Neural cell (in vitro differentiated cells): ENCODE results near the gene FAM76A. TPM values are rescaled to one million over a fixed set of nuclear protein-coding genes. Genes with fewer than 3 reads are reported as not detected.

Source experiments
- H2AFZ ChIP-seq: fragments of 200-600, 300-800 bp; sonication (generic), shearing (Covaris generic); 2 replicates; pipeline ENCODE4 v1.6.0; 2014; ENCODE audit warnings: low read depth, mild to moderate bottlenecking, antibody characterized with exemption, low read length, moderate library complexity
- H3F3A ChIP-seq: fragments of 200-600 bp; shearing (Covaris generic); 2 replicates; pipeline ENCODE4 v1.6.1; 2016; ENCODE audit warnings: mild to moderate bottlenecking, moderate library complexity, mixed read lengths, antibody characterized with exemption, low read length; ENCODE audit not compliant: insufficient read depth, poor library complexity, severe bottlenecking
- H3K27ac ChIP-seq: fragments of 200-600, 300-800 bp; sonication (generic), shearing (Covaris generic); 2 replicates; pipeline ENCODE4 v1.5.1; 2014; ENCODE audit warnings: mild to moderate bottlenecking, low read length, moderate library complexity
- H3K27me3 ChIP-seq: fragments of 300-800, 200-600 bp; sonication (generic), shearing (Covaris generic); 2 replicates; pipeline ENCODE4 v1.6.0; 2014; ENCODE audit warnings: mild to moderate bottlenecking, low read depth, low read length, moderate library complexity; ENCODE audit not compliant: insufficient read depth
- H3K36me3 ChIP-seq: fragments of 300-800, 200-600 bp; sonication (generic), shearing (Covaris generic); 2 replicates; pipeline ENCODE4 v1.5.1; 2014; ENCODE audit warnings: mild to moderate bottlenecking, antibody characterized with exemption, low read length, moderate library complexity; ENCODE audit not compliant: insufficient read depth
- H3K4me2 ChIP-seq: fragments of 300-800, 200-600 bp; sonication (generic), shearing (Covaris generic); 2 replicates; pipeline ENCODE4 v1.6.0; 2014; ENCODE audit warnings: mild to moderate bottlenecking, low read length
- H3K4me3 ChIP-seq: fragments of 300-800, 200-600 bp; sonication (generic), shearing (Covaris generic); 2 replicates; pipeline ENCODE4 v1.5.1; 2014; ENCODE audit warnings: mild to moderate bottlenecking, low read length, moderate library complexity
- H3K79me2 ChIP-seq: fragments of 200-600 bp; shearing (Covaris generic); replicated peaks from 2 replicates; pipeline ENCODE4 v1.6.0; 2014; ENCODE audit warnings: mild to moderate bottlenecking, low read length, moderate library complexity; ENCODE audit not compliant: insufficient read depth
- H3K9ac ChIP-seq: fragments of 300-800, 200-600 bp; sonication (generic), shearing (Covaris generic); 2 replicates; pipeline ENCODE4 v1.6.1; 2016; ENCODE audit warnings: mild to moderate bottlenecking, low read length, mixed read lengths
- H3K9me2 ChIP-seq: fragments of 200-600 bp; shearing (Covaris generic); 2 replicates; pipeline ENCODE4 v1.6.1; 2016; ENCODE audit warnings: mild to moderate bottlenecking, low read length, mixed read lengths; ENCODE audit not compliant: insufficient read depth
- H3K9me3 ChIP-seq: fragments of 200-600, 300-800 bp; sonication (generic), shearing (Covaris generic); 2 replicates; pipeline ENCODE4 v1.6.1; 2016; ENCODE audit warnings: mild to moderate bottlenecking, mixed run types, low read length, moderate library complexity, mixed read lengths
- H4K20me1 ChIP-seq: fragments of 200-600 bp; shearing (Covaris generic); 2 replicates; pipeline ENCODE4 v1.6.1; 2016; ENCODE audit warnings: mild to moderate bottlenecking, mixed run types; ENCODE audit not compliant: insufficient read depth
- CTCF ChIP-seq: fragments of 450-650 bp; IDR thresholded peaks from 2 replicates; pipeline ENCODE4 v1.5.1; 2014; ENCODE audit warnings: antibody characterized with exemption, mild to moderate bottlenecking, moderate library complexity; ENCODE audit not compliant: poor library complexity, severe bottlenecking
- EP300 ChIP-seq: fragments of 450-650 bp; conservative IDR thresholded peaks from 2 replicates; pipeline ENCODE4 v1.6.1; 2014; ENCODE audit warnings: antibody characterized with exemption, mild to moderate bottlenecking, moderate library complexity; ENCODE audit not compliant: poor library complexity, severe bottlenecking
- EZH2 ChIP-seq: fragments of 200-600, 300-800 bp; shearing (Covaris generic), sonication (generic); IDR thresholded peaks from 2 replicates; pipeline ENCODE4 v1.6.1; 2014; ENCODE audit warnings: antibody characterized with exemption, low read length, borderline replicate concordance, mild to moderate bottlenecking; ENCODE audit not compliant: insufficient read depth, poor library complexity, severe bottlenecking
- MXI1 ChIP-seq: fragments of 450-650 bp; conservative IDR thresholded peaks from 2 replicates; pipeline ENCODE4 v1.6.1; 2014; ENCODE audit warnings: antibody characterized with exemption, mild to moderate bottlenecking; ENCODE audit not compliant: poor library complexity, severe bottlenecking
- POLR2AphosphoS5 ChIP-seq: IDR thresholded peaks from 2 replicates; pipeline ENCODE4 v1.6.1; 2012
- RAD21 ChIP-seq: fragments of 450-650 bp; conservative IDR thresholded peaks from 2 replicates; pipeline ENCODE4 v1.6.1; 2014; ENCODE audit warnings: antibody characterized with exemption, mild to moderate bottlenecking, moderate library complexity
- REST ChIP-seq: IDR thresholded peaks from 2 replicates; pipeline ENCODE4 v1.6.1; 2012; ENCODE audit warnings: borderline replicate concordance
- SMC3 ChIP-seq: fragments of 450-650 bp; conservative IDR thresholded peaks from 2 replicates; pipeline ENCODE4 v1.6.1; 2014; ENCODE audit warnings: antibody characterized with exemption, mild to moderate bottlenecking, moderate library complexity; ENCODE audit not compliant: poor library complexity
- TAF1 ChIP-seq: IDR thresholded peaks from 2 replicates; pipeline ENCODE4 v1.6.1; 2012; ENCODE audit warnings: low read depth
- polyA plus RNA-seq: library from polyadenylated mRNA; depleted of rRNA; stranded (reverse); fragments of >200 nt; gene quantifications from 2 replicates; pipeline ENCODE4 v1.2.3, GENCODE V29; 2014

Gene FAM76A
- polyA plus RNA-seq, 1 donor from 2014 or later, result 14.5 TPM

GRCh38 chr1:27686223-27686990 lies 39.4 kb upstream of the FAM76A start:
- Histone ChIP-seq H3K9me3 (no peaks in the 10 kb centered on the region), H3K4me2 (no peak overlapping the region), H3K27ac (no peak overlapping the region), H3K36me3 (no peaks in the 10 kb centered on the region), H3K27me3 (no peaks in the 10 kb centered on the region), H2AFZ (no peak overlapping the region), H3K4me3 (no peak overlapping the region), H3K79me2 (no peaks in the 10 kb centered on the region), H4K20me1 (no peaks in the 10 kb centered on the region), H3K9me2 (no peaks in the 10 kb centered on the region), H3K9ac (no peak overlapping the region), H3F3A (no peaks in the 10 kb centered on the region)
- TF ChIP-seq SMC3 (no peak), POLR2AphosphoS5 (no peak), REST (no peak), TAF1 (no peak), RAD21 (no peak), MXI1 (no peak), EZH2 (no peak), CTCF (no peak), EP300 (no peak)

GRCh38 chr1:27687906-27688305 lies 37.9 kb upstream of the FAM76A start:
- Histone ChIP-seq H3K9me2 (no peaks in the 10 kb centered on the region), H3K36me3 (no peaks in the 10 kb centered on the region), H3K27ac (no peak overlapping the region), H3K4me3 (no peak overlapping the region), H2AFZ (no peak overlapping the region), H3F3A (no peaks in the 10 kb centered on the region), H3K27me3 (no peaks in the 10 kb centered on the region), H3K4me2 (no peak overlapping the region), H3K9me3 (no peaks in the 10 kb centered on the region), H3K9ac (no peak overlapping the region), H3K79me2 (no peaks in the 10 kb centered on the region), H4K20me1 (no peaks in the 10 kb centered on the region)
- TF ChIP-seq RAD21 (no peak), EP300 (no peak), MXI1 (no peak), TAF1 (no peak), REST (no peak), POLR2AphosphoS5 (no peak), SMC3 (no peak), CTCF (no peak), EZH2 (no peak)
